SK-N-SH (cell line): Measurements from ENCODE around the gene TADA2B. TPM values are rescaled to one million over a fixed set of nuclear protein-coding genes. Genes with fewer than 3 reads are reported as not detected.

Experiments used
- CTCF ChIA-PET: fragments of 300-600, 350-600 bp; formaldehyde crosslinking; extraction: SDS; loops from one replicate; lab custom pipeline; 2021; lab: Yijun Ruan, JAX
- POLR2A ChIA-PET: fragments of 350-600 bp; sonication (Branson Sonifier 250); formaldehyde crosslinking; extraction: SDS; loops from one replicate; lab custom pipeline; 2020; ENCODE audit warnings: antibody characterized with exemption, inconsistent platforms; lab: Yijun Ruan, JAX
- DNase-seq: peaks from one replicate; pipeline ENCODE4 v3.0.0; 2012
- H2AFZ ChIP-seq: fragments of 200-600 bp; sonication (generic); 2 replicates; pipeline ENCODE4 v1.8.1; 2016; ENCODE audit warnings: antibody characterized with exemption, mild to moderate bottlenecking, low read depth
- H3F3A ChIP-seq: fragments of 200-600 bp; sonication (generic); replicated peaks from 2 replicates; pipeline ENCODE3; 2016; ENCODE audit warnings: antibody characterized with exemption, mild to moderate bottlenecking; ENCODE audit not compliant: insufficient read depth
- H3K27ac ChIP-seq, 2 experiments: fragments of 200-500 bp in 1 of 2; fragments of 200-600 bp in 1 of 2; sonication (Bioruptor generic) in 1 of 2; sonication (generic), shearing (Covaris generic) in 1 of 2; 2 replicates each; pipeline versions ENCODE4 v1.5.1 to v1.6.1; 2014 to 2016; ENCODE audit warnings: low read depth in 2 of 2, inconsistent platforms in 1 of 2, low read length in 1 of 2, mild to moderate bottlenecking in 1 of 2, mixed read lengths in 1 of 2
- H3K27me3 ChIP-seq: fragments of 200-600 bp; sonication (generic), shearing (Covaris generic); 2 replicates; pipeline ENCODE4 v1.6.1; 2016; ENCODE audit warnings: mixed run types; ENCODE audit not compliant: insufficient read depth
- H3K36me3 ChIP-seq, 2 experiments: fragments of 200-500 bp in 1 of 2; fragments of 200-600 bp in 1 of 2; sonication (Bioruptor generic) in 1 of 2; sonication (generic) in 1 of 2; replicated peaks in 1 of 2; 2 replicates each; pipeline versions ENCODE3 to v1.5.1; 2014 to 2016; ENCODE audit warnings: low read length in 1 of 2, mild to moderate bottlenecking in 1 of 2; ENCODE audit not compliant: insufficient read depth in 2 of 2, control insufficient read depth in 1 of 2
- H3K4me1 ChIP-seq, 2 experiments: fragments of 200-500 bp in 1 of 2; fragments of 200-600 bp in 1 of 2; sonication (Bioruptor generic) in 1 of 2; sonication (generic), shearing (Covaris generic) in 1 of 2; 2 replicates each; pipeline versions ENCODE4 v1.5.1 to v1.6.1; 2014 to 2016; ENCODE audit warnings: low read depth in 1 of 2, low read length in 1 of 2, mixed run types in 1 of 2; ENCODE audit not compliant: insufficient read depth in 2 of 2, control insufficient read depth in 1 of 2
- H3K4me2 ChIP-seq: fragments of 200-600 bp; sonication (generic), shearing (Covaris generic); 2 replicates; pipeline ENCODE4 v1.6.1; 2017; ENCODE audit warnings: mixed run types
- H3K4me3 ChIP-seq, 2 experiments: fragments of 200-500 bp in 1 of 2; fragments of 200-600 bp in 1 of 2; sonication (Bioruptor generic) in 1 of 2; sonication (generic), shearing (Covaris generic) in 1 of 2; 2 replicates each; pipeline versions ENCODE4 v1.5.1 to v1.8.1; 2014 to 2016; ENCODE audit warnings: low read depth in 2 of 2, inconsistent platforms in 1 of 2, low read length in 1 of 2, mild to moderate bottlenecking in 1 of 2, mixed read lengths in 1 of 2, moderate library complexity in 1 of 2
- H3K79me2 ChIP-seq: fragments of 200-600 bp; sonication (generic); 2 replicates; pipeline ENCODE4 v1.8.1; 2017; ENCODE audit warnings: mild to moderate bottlenecking; ENCODE audit not compliant: insufficient read depth
- H3K9ac ChIP-seq: fragments of 200-600 bp; sonication (generic); 2 replicates; pipeline ENCODE4 v1.6.1; 2017; ENCODE audit warnings: mixed run types
- H3K9me2 ChIP-seq: fragments of 200-600 bp; sonication (generic); 2 replicates; pipeline ENCODE4 v1.6.1; 2017; ENCODE audit warnings: mixed run types
- H3K9me3 ChIP-seq: fragments of 200-600 bp; sonication (generic); 2 replicates; pipeline ENCODE4 v1.6.1; 2017; ENCODE audit warnings: mixed run types, mild to moderate bottlenecking, moderate library complexity
- H4K20me1 ChIP-seq: fragments of 200-600 bp; sonication (generic); 2 replicates; pipeline ENCODE4 v1.6.1; 2017; ENCODE audit warnings: mild to moderate bottlenecking, mixed run types; ENCODE audit not compliant: insufficient read depth
- CHD2 ChIP-seq: fragments of 150-350 bp; IDR thresholded peaks from 2 replicates; pipeline ENCODE4 v1.6.1; 2018; ENCODE audit warnings: low read length; ENCODE audit not compliant: partially characterized antibody
- FOXJ3 ChIP-seq: sonication (generic); formaldehyde crosslinking; IDR thresholded peaks from 2 replicates; pipeline ENCODE4 v1.5.1; 2020; ENCODE audit warnings: mild to moderate bottlenecking, missing genetic modification reagents
- FOXM1 ChIP-seq: IDR thresholded peaks from 2 replicates; pipeline ENCODE4 v1.4.0; 2012; ENCODE audit warnings: low read depth, mild to moderate bottlenecking
- JUND ChIP-seq: IDR thresholded peaks from 2 replicates; pipeline ENCODE4 v1.4.0; 2012
- NFIC ChIP-seq: IDR thresholded peaks from 2 replicates; pipeline ENCODE4 v1.4.0; 2012; ENCODE audit warnings: borderline replicate concordance
- NRF1 ChIP-seq: IDR thresholded peaks from 2 replicates; pipeline ENCODE4 v1.6.1; 2012; ENCODE audit warnings: low read depth, mild to moderate bottlenecking, low read length
- SIN3A ChIP-seq: IDR thresholded peaks from 2 replicates; pipeline ENCODE4 v1.6.1; 2012; ENCODE audit warnings: low read depth, mild to moderate bottlenecking, low read length, moderate library complexity, borderline replicate concordance
- TAF1 ChIP-seq: IDR thresholded peaks from 2 replicates; pipeline ENCODE4 v1.6.1; 2012; ENCODE audit warnings: low read depth, mild to moderate bottlenecking, low read length, moderate library complexity, borderline replicate concordance
- WGBS: methylation state at CpG from one replicate; pipeline ENCODE4 v1.1.6; 2017; ENCODE audit warnings: low lambda C conversion rate; 5-methylcytosine and 5-hydroxymethylcytosine counted together
- polyA plus RNA-seq, 3 experiments: library from polyadenylated mRNA; depleted of rRNA; stranded (reverse); fragments of >200 nt; gene quantifications; 2 replicates each; pipeline ENCODE4 v1.2.3, GENCODE V29; 2012
- TF ChIP-seq, protein P1 (sequence below): IDR thresholded peaks from 2 replicates; pipeline ENCODE4 v1.6.1; 2012; ENCODE audit warnings: mild to moderate bottlenecking, low read depth, low read length, moderate library complexity
- TF ChIP-seq, protein P2 (sequence below): fragments of 150-350 bp; IDR thresholded peaks from 2 replicates; pipeline ENCODE4 v1.6.1; 2016; ENCODE audit warnings: mild to moderate bottlenecking, low read depth, low read length

Gene TADA2B
- polyA plus RNA-seq, 1 of the 3 experiments (the other 2 are of a cell fraction) = 8.0 TPM

DNA sequence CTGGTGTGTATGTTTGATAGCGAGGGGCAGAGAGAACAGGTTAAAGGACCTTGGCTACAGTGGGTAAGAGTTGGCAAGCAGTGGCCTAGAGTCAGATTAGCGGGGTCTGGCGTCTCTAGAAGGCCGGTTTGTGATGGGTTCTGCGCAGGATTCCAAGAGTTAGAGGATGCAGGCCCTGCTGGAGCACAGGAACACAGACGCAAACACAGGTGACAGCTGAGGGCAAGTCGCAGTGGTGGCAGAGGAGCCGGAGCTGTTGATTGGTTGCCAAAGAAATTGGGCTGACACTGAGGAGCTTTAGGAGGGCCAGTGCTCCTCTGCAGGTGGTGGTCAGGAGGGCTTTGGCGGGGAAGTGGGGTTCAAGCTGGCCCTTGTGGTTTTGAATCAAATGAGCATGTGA lies 3.8 kb downstream of the TADA2B start:
- Histone ChIP-seq H3K9ac (no peak overlapping the region), H2AFZ (no peak overlapping the region), H3K79me2 (peaks cover 69% of the 10 kb centered on the region), H3K4me3 (no peak overlapping the region), H3F3A (peaks cover 8% of the 10 kb centered on the region), H3K27me3 (no peaks in the 10 kb centered on the region), H3K4me2 (no peak overlapping the region), H3K27ac (no peak overlapping the region), H4K20me1 (peaks cover 49% of the 10 kb centered on the region; the same call in 1 of the 2 replicates), H3K9me2 (no peaks in the 10 kb centered on the region), H3K9me3 (no peaks in the 10 kb centered on the region), H3K4me1 (peaks cover 9 to 25% of the 10 kb centered on the region in 2 experiments; a peak in 3 of 4 replicates), H3K36me3 (peaks cover 0 to 7% of the 10 kb centered on the region in 2 experiments)
- 94% methylated on average over 9 of the region's 9 CpGs for WGBS
- ChIA-PET CTCF (interaction anchor here (1.2 to 1.6 kb wide), 2 partner anchors 21 to 24 kb away, joined by 3 to 7 read pairs; partner anchors contain the start of gene GRPEL1), POLR2A (interaction anchor here (0.9 kb wide), 1 partner anchor 13 kb away, joined by 3 read pairs; no protein-coding TSS in a partner anchor)
- DNase-seq = no peak
- TF ChIP-seq TAF1 (no peak), FOXM1 (no peak), NRF1 (no peak), CHD2 (no peak)

DNA sequence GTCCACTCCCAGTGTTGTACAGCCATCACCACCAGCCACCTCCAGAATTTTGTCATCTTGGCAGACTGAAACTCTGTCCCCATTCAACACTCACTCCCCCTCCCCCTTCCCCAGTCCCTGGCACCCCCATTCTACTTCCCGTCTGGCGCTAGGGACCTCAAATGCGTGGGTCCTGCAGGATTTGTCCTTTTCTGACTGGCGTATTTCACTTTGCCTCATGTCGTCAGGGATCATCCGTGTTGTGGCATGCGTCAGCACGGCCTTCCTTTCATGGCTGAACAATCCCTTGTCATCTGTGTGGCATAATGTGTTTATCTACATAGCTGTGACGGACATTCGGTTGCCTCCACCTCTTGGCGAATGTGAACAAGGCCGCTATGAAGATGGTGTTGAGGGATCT lies 5.5 kb downstream of the TADA2B start:
- Histone ChIP-seq H3F3A (no peaks in the 10 kb centered on the region), H3K4me2 (no peak overlapping the region), H3K27ac (no peak overlapping the region), H3K4me1 (peaks cover 8 to 21% of the 10 kb centered on the region in 2 experiments; a peak in 3 of 4 replicates), H3K79me2 (peaks cover 73% of the 10 kb centered on the region), H4K20me1 (peaks cover 49% of the 10 kb centered on the region; the same call in 1 of the 2 replicates), H3K9me2 (no peaks in the 10 kb centered on the region), H3K4me3 (no peak overlapping the region), H3K9me3 (no peaks in the 10 kb centered on the region), H3K36me3 (peaks cover 0 to 11% of the 10 kb centered on the region in 2 experiments), H3K9ac (no peak overlapping the region), H2AFZ (no peak overlapping the region), H3K27me3 (no peaks in the 10 kb centered on the region)
- CTCF ChIA-PET = no interaction called here
- POLR2A ChIA-PET = no interaction called here
- WGBS = 99% methylated on average over 12 of the region's 12 CpGs
- TF ChIP-seq JUND (no peak), TAF1 (no peak), FOXJ3 (CRISPR knock-in tag) (no peak), NFIC (no peak), SIN3A (no peak), NRF1 (no peak)
- TF ChIP-seq, protein P1, sequence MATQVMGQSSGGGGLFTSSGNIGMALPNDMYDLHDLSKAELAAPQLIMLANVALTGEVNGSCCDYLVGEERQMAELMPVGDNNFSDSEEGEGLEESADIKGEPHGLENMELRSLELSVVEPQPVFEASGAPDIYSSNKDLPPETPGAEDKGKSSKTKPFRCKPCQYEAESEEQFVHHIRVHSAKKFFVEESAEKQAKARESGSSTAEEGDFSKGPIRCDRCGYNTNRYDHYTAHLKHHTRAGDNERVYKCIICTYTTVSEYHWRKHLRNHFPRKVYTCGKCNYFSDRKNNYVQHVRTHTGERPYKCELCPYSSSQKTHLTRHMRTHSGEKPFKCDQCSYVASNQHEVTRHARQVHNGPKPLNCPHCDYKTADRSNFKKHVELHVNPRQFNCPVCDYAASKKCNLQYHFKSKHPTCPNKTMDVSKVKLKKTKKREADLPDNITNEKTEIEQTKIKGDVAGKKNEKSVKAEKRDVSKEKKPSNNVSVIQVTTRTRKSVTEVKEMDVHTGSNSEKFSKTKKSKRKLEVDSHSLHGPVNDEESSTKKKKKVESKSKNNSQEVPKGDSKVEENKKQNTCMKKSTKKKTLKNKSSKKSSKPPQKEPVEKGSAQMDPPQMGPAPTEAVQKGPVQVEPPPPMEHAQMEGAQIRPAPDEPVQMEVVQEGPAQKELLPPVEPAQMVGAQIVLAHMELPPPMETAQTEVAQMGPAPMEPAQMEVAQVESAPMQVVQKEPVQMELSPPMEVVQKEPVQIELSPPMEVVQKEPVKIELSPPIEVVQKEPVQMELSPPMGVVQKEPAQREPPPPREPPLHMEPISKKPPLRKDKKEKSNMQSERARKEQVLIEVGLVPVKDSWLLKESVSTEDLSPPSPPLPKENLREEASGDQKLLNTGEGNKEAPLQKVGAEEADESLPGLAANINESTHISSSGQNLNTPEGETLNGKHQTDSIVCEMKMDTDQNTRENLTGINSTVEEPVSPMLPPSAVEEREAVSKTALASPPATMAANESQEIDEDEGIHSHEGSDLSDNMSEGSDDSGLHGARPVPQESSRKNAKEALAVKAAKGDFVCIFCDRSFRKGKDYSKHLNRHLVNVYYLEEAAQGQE = no peak
- TF ChIP-seq, protein P2, sequence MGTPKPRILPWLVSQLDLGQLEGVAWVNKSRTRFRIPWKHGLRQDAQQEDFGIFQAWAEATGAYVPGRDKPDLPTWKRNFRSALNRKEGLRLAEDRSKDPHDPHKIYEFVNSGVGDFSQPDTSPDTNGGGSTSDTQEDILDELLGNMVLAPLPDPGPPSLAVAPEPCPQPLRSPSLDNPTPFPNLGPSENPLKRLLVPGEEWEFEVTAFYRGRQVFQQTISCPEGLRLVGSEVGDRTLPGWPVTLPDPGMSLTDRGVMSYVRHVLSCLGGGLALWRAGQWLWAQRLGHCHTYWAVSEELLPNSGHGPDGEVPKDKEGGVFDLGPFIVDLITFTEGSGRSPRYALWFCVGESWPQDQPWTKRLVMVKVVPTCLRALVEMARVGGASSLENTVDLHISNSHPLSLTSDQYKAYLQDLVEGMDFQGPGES = no peak
- no peak for DNase-seq
